Progenitor cell of endocrine pancreas (in vitro differentiated cells): ENCODE data around the gene DDX28. TPM values are rescaled to one million over a fixed set of nuclear protein-coding genes. Genes with fewer than 3 reads are reported as not detected.

Experiments used
- DNase-seq: peaks from one replicate; pipeline ENCODE4 v3.0.0; 2021; ENCODE audit warnings: low spot score; ENCODE audit not compliant: unreplicated experiment
- H3K27ac Mint-ChIP-seq: 2 replicates; pipeline ENCODE4 v1.8.0; 2021; ENCODE audit warnings: mild to moderate bottlenecking, moderate library complexity, mixed read lengths
- H3K27me3 Mint-ChIP-seq: 2 replicates; pipeline ENCODE4 v1.8.0; 2021; ENCODE audit warnings: mixed read lengths
- H3K36me3 Mint-ChIP-seq: 2 replicates; pipeline ENCODE4 v1.8.0; 2022; ENCODE audit warnings: mixed read lengths; ENCODE audit not compliant: insufficient read depth
- H3K4me1 Mint-ChIP-seq: 2 replicates; pipeline ENCODE4 v1.8.0; 2021; ENCODE audit warnings: low read depth, mixed read lengths
- H3K4me3 Mint-ChIP-seq: 2 replicates; pipeline ENCODE4 v1.8.0; 2021; ENCODE audit warnings: low read depth, mild to moderate bottlenecking, moderate library complexity, mixed read lengths
- H3K9me3 Mint-ChIP-seq: 2 replicates; pipeline ENCODE4 v1.8.0; 2021; ENCODE audit warnings: low read depth, mixed read lengths
- CTCF ChIP-seq: fragments of 200-600 bp; sonication (generic); IDR thresholded peaks from one replicate; pipeline ENCODE4 v1.5.0; 2021; ENCODE audit warnings: antibody characterized with exemption, mild to moderate bottlenecking; ENCODE audit not compliant: unreplicated experiment
- total RNA-seq: library from RNA; stranded (reverse); gene quantifications from 2 replicates; pipeline ENCODE4 v1.2.1, GENCODE V29; 2021

Gene DDX28
- total RNA-seq, 1 donor from 2014 or later, result 9.5 TPM

GRCh38 chr16:68070249-68070730, 47.3 kb upstream of the DDX28 start:
- Mint-ChIP-seq H3K27me3 (no peaks in the 10 kb centered on the region), H3K9me3 (no peaks in the 10 kb centered on the region), H3K27ac (no peak overlapping the region), H3K4me1 (no peaks in the 10 kb centered on the region), H3K4me3 (no peak overlapping the region), H3K36me3 (peaks cover 10% of the 10 kb centered on the region)
- no peak for TF ChIP-seq CTCF
- no peak for DNase-seq

DNA sequence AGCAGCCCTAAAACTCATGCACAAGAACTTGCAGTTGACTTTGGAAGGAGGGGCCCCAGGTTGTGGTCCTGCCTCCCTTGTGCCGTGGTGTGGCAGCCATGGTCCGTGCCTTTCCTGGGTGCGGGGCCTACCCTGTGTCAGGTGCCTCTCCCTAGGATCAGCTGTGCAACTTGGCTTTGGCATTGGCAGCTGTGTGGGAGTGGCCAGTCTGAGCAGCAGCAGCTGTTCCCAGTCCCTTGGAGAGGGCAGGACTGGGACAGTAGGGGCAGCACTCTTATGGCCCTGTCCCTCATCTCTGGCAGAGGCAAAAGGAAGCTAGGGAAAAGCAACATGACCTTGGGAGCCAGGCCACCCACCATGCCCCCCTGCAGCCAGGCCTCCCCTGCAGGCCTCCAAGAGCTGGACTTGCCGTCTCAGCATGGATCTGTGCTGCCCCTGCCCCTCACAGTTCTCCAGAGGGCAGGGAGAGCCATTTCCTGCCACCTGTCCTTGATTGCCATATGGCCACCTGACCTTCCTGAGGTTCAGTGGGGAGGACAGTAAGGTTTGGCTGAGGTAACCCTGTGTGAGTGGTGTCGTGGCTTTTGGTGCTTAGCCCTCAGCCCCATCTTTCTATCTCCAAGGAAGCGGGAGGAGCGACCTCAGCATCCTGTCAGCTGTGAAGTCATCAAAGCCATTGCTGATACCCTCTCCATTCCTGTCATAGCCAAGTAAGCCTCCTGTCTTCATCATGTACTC, 46.6 kb upstream of the DDX28 start:
- Mint-ChIP-seq H3K27ac (no peak overlapping the region), H3K9me3 (no peaks in the 10 kb centered on the region), H3K4me1 (no peaks in the 10 kb centered on the region), H3K27me3 (no peaks in the 10 kb centered on the region), H3K4me3 (no peak overlapping the region), H3K36me3 (peaks cover 10% of the 10 kb centered on the region)
- DNase-seq, result no peak
- TF ChIP-seq CTCF, result no peak

DNA sequence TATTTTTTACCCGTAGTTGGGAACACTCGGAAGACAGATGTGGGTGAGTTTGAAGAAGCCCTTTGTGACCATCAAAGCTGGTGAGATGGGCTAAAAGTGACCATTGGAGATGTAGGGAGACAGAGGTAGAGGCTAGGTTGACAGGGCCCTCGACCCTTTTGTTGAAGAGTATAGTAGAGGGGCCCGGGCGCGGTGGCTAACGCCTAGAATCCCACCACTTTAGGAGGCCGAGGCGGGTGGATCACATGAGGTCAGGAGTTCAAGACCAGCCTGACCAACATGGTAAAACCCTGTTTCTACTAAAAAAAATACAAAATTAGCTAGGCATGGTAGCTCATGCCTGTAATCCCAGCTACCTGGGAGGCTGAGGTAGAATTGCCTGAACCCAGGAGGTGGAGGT, 45.9 kb upstream of the DDX28 start:
- Mint-ChIP-seq H3K4me3 (no peak overlapping the region), H3K27ac (no peak overlapping the region), H3K9me3 (no peaks in the 10 kb centered on the region), H3K4me1 (no peaks in the 10 kb centered on the region), H3K36me3 (peaks cover 9% of the 10 kb centered on the region), H3K27me3 (no peaks in the 10 kb centered on the region)
- no peak for DNase-seq
- TF ChIP-seq CTCF, result no peak

DNA sequence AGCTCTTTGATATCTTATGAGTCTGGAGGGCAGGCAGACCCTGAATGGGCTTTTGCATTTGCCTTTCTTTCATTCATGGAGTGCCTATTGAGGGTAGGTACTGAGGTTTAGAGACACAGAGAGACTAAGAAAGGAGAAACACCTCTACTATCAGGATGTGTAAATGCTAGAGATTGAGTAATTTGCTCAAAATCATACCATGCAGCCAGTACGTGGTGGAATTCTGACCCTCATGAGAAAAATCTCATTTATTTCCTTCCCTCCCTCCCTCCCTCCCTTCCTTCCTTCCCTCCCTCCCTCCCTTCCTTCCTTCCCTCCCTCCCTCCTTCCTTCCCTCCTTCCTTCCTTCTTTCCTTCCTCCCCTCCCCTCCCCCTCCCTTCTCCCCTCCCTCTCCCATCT, 43.7 kb upstream of the DDX28 start:
- Mint-ChIP-seq H3K4me3 (no peak overlapping the region), H3K4me1 (no peaks in the 10 kb centered on the region), H3K27ac (no peak overlapping the region), H3K27me3 (no peaks in the 10 kb centered on the region), H3K9me3 (no peaks in the 10 kb centered on the region), H3K36me3 (peaks cover 6% of the 10 kb centered on the region)
- TF ChIP-seq CTCF, result no peak
- DNase-seq, result no peak

DNA sequence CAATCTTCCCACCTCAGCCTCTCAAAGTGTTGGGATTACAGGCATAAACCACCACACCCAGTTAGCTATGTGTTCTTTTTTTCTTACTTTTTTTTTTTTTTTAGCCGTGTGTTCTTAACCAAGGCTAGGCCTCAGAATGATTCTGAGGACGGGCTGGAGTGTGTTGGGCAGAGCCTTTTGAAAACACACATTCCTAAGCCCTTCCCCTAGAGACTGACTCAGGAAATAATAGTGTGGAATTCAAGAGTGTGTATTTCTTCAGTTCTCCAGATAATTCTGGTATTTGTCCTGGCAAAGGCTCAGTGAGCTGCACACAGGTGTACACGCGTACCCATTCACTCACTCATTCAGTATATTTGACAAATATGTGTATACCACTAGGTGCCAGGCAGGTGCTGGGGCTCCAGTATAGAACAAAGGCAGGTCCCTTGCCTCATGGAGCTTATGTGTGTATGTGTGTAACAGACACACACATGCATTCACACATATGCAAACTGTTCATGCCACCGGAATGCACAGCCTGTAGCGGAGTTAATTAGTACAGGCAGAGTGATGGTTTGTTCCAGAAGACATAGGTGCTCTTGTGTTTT, 42.8 kb upstream of the DDX28 start:
- Mint-ChIP-seq H3K36me3 (peaks cover 6% of the 10 kb centered on the region), H3K27me3 (no peaks in the 10 kb centered on the region), H3K4me1 (no peaks in the 10 kb centered on the region), H3K4me3 (no peak overlapping the region), H3K9me3 (no peaks in the 10 kb centered on the region), H3K27ac (no peak overlapping the region)
- no peak for DNase-seq
- no peak for TF ChIP-seq CTCF
